Adrenal gland (tissue), 19 donors: ENCODE results near the gene BEST2. TPM values are rescaled to one million over a fixed set of nuclear protein-coding genes. Genes with fewer than 3 reads are reported as not detected.

ENCODE experiments used
- DNase-seq, 7 donors: peaks; one replicate each; pipeline ENCODE4 v3.0.0-alpha.2; 2019 to 2020
- H3K27ac ChIP-seq, 5 donors: fragments of 200-600 bp; sonication (generic) in 4 of 5; 1 replicate in 3 of 5; 2 replicates in 2 of 5; pipeline versions ENCODE4 v1.5.1 to v1.8.0; 2016 to 2020; ENCODE audit warnings: mild to moderate bottlenecking in 1 of 5
- H3K27me3 ChIP-seq: fragments of 200-600 bp; 2 replicates; pipeline ENCODE4 v1.8.0; 2021
- H3K36me3 ChIP-seq, 2 donors: fragments of 200-600 bp; replicated peaks in 1 of 2; 1 replicate in 1 of 2; 2 replicates in 1 of 2; pipeline versions ENCODE4 v1.5.1 to v1.8.0; 2018 to 2022
- H3K4me1 ChIP-seq, 2 donors: fragments of 200-600 bp; replicated peaks in 1 of 2; 1 replicate in 1 of 2; 2 replicates in 1 of 2; pipeline versions ENCODE4 v1.5.1 to v1.8.0; 2018 to 2021
- H3K4me3 ChIP-seq, 4 donors: fragments of 200-600 bp; sonication (generic) in 3 of 4; one replicate each; pipeline ENCODE4 v1.5.1; 2016 to 2018
- H3K9me3 ChIP-seq, 3 donors: fragments of 200-600 bp; sonication (generic) in 1 of 3; replicated peaks in 1 of 3; 1 replicate in 2 of 3; 2 replicates in 1 of 3; pipeline versions ENCODE4 v1.5.1 to v1.8.0; 2016 to 2021
- CTCF ChIP-seq, 6 experiments: fragments of 450-650 bp in 4 of 6; fragments of 200-600 bp in 2 of 6; sonication (generic) in 1 of 6; IDR thresholded peaks; 1 replicate in 5 of 6; 2 replicates in 1 of 6; pipeline versions ENCODE4 v1.5.1 to v1.8.0; 2016 to 2021; ENCODE audit warnings: antibody characterized with exemption in 6 of 6, mild to moderate bottlenecking in 2 of 6, moderate library complexity in 1 of 6
- POLR2A ChIP-seq, 2 donors: fragments of 450-650 bp; IDR thresholded peaks; one replicate each; pipeline ENCODE4 v1.6.1; 2017; ENCODE audit warnings: antibody characterized with exemption in 2 of 2, mild to moderate bottlenecking in 2 of 2, moderate library complexity in 1 of 2
- WGBS, 4 donors: extraction: QIAGEN DNeasy Blood & Tissue Kit in 2 of 4; methylation state at CpG; one replicate each; pipeline versions ENCODE4 v1.1.5 to v1.1.7; 2013 to 2017; 5-methylcytosine and 5-hydroxymethylcytosine counted together
- intact Hi-C, 2 donors: fragments of 100-400 bp; cut with DNase I; formaldehyde crosslinking; loops; one replicate each; pipeline versions ENCODE4 v1.14.1 to v1.15.0; 2022 to 2023
- long read RNA-seq, 10 donors: library from polyadenylated mRNA in 3 of 10; unstranded in 2 of 10; stranded (forward) in 1 of 10; transcript quantifications; one replicate each; pipeline ENCODE4 v2.0.0 and lab custom pipeline, GENCODE V29; 2021 to 2026
- polyA plus RNA-seq, 3 donors: library from polyadenylated mRNA; stranded (reverse); fragments of 200-250 nt in 2 of 3; fragments of 350-450 nt in 1 of 3; fragmentation: Illumina TruSeq in 1 of 3; extraction: RNeasy Lipid Tissue Mini Kit (QIAGEN cat#74804) in 1 of 3; gene quantifications; one replicate each; pipeline ENCODE4 v1.2.3, GENCODE V29; 2013 to 2014
- total RNA-seq, 9 donors: library from RNA; depleted of rRNA in 4 of 9; stranded (reverse); fragments of >200 nt in 4 of 9; fragments of 120-200 nt in 1 of 9; fragmentation: NEBNext Ultra II Directional in 1 of 9; extraction: Animal tissue kit (Norgen Biotek cat#: 25700) in 1 of 9; gene quantifications; one replicate each; pipeline versions ENCODE4 v1.1.0 to v1.2.4, GENCODE V29; 2013 to 2023
- donor health status: healthy with polysubstance abuse.
- donor health status: Bipolar disorder and iron deficiency.
- donor health status: DM: yes; HTN: yes; CAD: no.
- donor health status: DM: no; HTN: no; CAD: no.
- donor health status: DM: no; HTN: no; CAD: no.
- donor health status: DM: yes; HTN: yes; CAD: no.

The BEST2 gene
- total RNA-seq (not detected), polyA plus RNA-seq (not detected)
- long read RNA-seq, donor 1: 0 reads
- long read RNA-seq, donor 2: 0 reads
- long read RNA-seq, donor 3: 0 reads
- long read RNA-seq, donor 4: 0 reads
- long read RNA-seq, donor 5: 0 reads
- long read RNA-seq, donor 6: 0 reads
- long read RNA-seq, donor 7: 0 reads
- long read RNA-seq, donor 8: 0 reads
- long read RNA-seq, donor 9: 0 reads
- long read RNA-seq, donor 10: 0 reads

- H3K36me3 ChIP-seq: peaks cover 0 to 10% of the 10 kb centered on the region in 2 donors
- DNase-seq: no peak
- no peak within 1 kb of the TSS for H3K27ac ChIP-seq
- no peak within 1 kb of the TSS for H3K4me3 ChIP-seq
- TF ChIP-seq POLR2A (IDR thresholded peaks at IDR 0.05): no peak
- no peak for TF ChIP-seq CTCF (IDR thresholded peaks at IDR 0.05)
- WGBS, 4 donors: 41 to 55% (median 41%) methylated on average over 8 to 14 of the region's 14 CpGs
- intact Hi-C loops: loop anchor here in 1 of 2 donors (5.0 kb wide), 1 partner anchor 34 kb away; no protein-coding TSS in a partner anchor
- H3K27me3 ChIP-seq: no peaks in the 10 kb centered on the region
- no peaks in the 10 kb centered on the region for H3K4me1 ChIP-seq
- H3K9me3 ChIP-seq: no peaks in the 10 kb centered on the region
Observed at GRCh38 chr19:12751635-12752034, at the start of gene BEST2. Gene BEST2 (plus strand): TSS chr19:12751791. CDS start chr19:12752593, 802 bp downstream.

- no peak overlapping the region for H3K4me3 ChIP-seq
- H3K9me3 ChIP-seq: no peaks in the 10 kb centered on the region
- TF ChIP-seq CTCF (IDR thresholded peaks at IDR 0.05) (no peak), POLR2A (IDR thresholded peaks at IDR 0.05) (no peak)
- WGBS, 4 donors: 67 to 79% (median 70%) methylated on average over 9 of the region's 9 CpGs
- peaks cover 0 to 80% of the 10 kb centered on the region in 2 donors for H3K36me3 ChIP-seq
- H3K4me1 ChIP-seq: no peaks in the 10 kb centered on the region
- intact Hi-C loops: no loop called here
- no peak overlapping the region for H3K27ac ChIP-seq
- no peak for DNase-seq
- no peaks in the 10 kb centered on the region for H3K27me3 ChIP-seq
Observed at GRCh38 chr19:12703046-12703445, 48.5 kb upstream of the BEST2 start.

GRCh38 chr19:12705169-12705568, 46.4 kb upstream of the BEST2 start:
- no peaks in the 10 kb centered on the region for H3K9me3 ChIP-seq
- H3K27me3 ChIP-seq: no peaks in the 10 kb centered on the region
- H3K36me3 ChIP-seq: peaks cover 0 to 99% of the 10 kb centered on the region in 2 donors
- no peaks in the 10 kb centered on the region for H3K4me1 ChIP-seq
- intact Hi-C loops: no loop called here
- DNase-seq: no peak
- no peak overlapping the region for H3K4me3 ChIP-seq
- TF ChIP-seq CTCF (IDR thresholded peaks at IDR 0.05) (no peak), POLR2A (IDR thresholded peaks at IDR 0.05) (no peak)
- no peak overlapping the region for H3K27ac ChIP-seq
- 92 to 95% (median 93%) methylated on average over 6 to 13 of the region's 13 CpGs for WGBS, 4 donors

- H3K27me3 ChIP-seq: no peaks in the 10 kb centered on the region
- peaks cover 0 to 99% of the 10 kb centered on the region in 2 donors for H3K36me3 ChIP-seq
- no peak overlapping the region for H3K4me3 ChIP-seq
- intact Hi-C loops: no loop called here
- DNase-seq: no peak
- H3K27ac ChIP-seq: no peak overlapping the region
- no peaks in the 10 kb centered on the region for H3K9me3 ChIP-seq
- no peak for TF ChIP-seq CTCF (IDR thresholded peaks at IDR 0.05)
- TF ChIP-seq POLR2A (IDR thresholded peaks at IDR 0.05): no peak
- no peaks in the 10 kb centered on the region for H3K4me1 ChIP-seq
- 82 to 87% (median 83%) methylated on average over 9 to 29 of the region's 29 CpGs for WGBS, 4 donors
Observed at GRCh38 chr19:12705654-12706331, 45.8 kb upstream of the BEST2 start.
